Adipose tissue (tissue), 3 donors: ENCODE measurements around the gene BPHL. TPM values are rescaled to one million over a fixed set of nuclear protein-coding genes. Genes with fewer than 3 reads are reported as not detected.
"Not testable (repeated sequence)": the region's sequence is repeated elsewhere in the genome, so short reads cannot be mapped to it uniquely, and the experiment has no call there.

Source experiments
- H3K27ac ChIP-seq: one replicate; pipeline ENCODE4 v1.5.1; 2013; ENCODE audit warnings: low read depth, low read length
- WGBS, 3 donors: extraction: QIAGEN DNeasy Blood & Tissue Kit; methylation state at CpG; one replicate each; pipeline ENCODE4 v1.1.7; 2013; 5-methylcytosine and 5-hydroxymethylcytosine counted together
- polyA plus RNA-seq, 3 donors: library from polyadenylated mRNA; stranded (reverse); fragments of 200-250 nt; gene quantifications; one replicate each; pipeline ENCODE4 v1.2.3, GENCODE V29; 2013
- donor health status: healthy with polysubstance abuse.
- donor health status: Bipolar disorder and iron deficiency.
- donor health status: healthy.

BPHL gene
- polyA plus RNA-seq, 3 donors, result 9.4 to 33.4 (median 33.0) TPM

GRCh38 chr6:3194535-3195419 lies 76.3 kb downstream of the BPHL start:
- 63 to 68% (median 63%) methylated on average over 18 to 19 of the region's 19 CpGs for WGBS, 3 donors
- no peak overlapping the region for H3K27ac ChIP-seq

- WGBS, 3 donors, result 61 to 80% (median 73%) methylated on average over 5 of the region's 5 CpGs
- no peak overlapping the region for H3K27ac ChIP-seq
Observed at GRCh38 chr6:3195420-3195694, 76.8 kb downstream of the BPHL start.

GRCh38 chr6:3195695-3196497 lies 77.4 kb downstream of the BPHL start:
- H3K27ac ChIP-seq, result no peak overlapping the region
- WGBS, 3 donors, result 66 to 84% (median 82%) methylated on average over 16 of the region's 16 CpGs

GRCh38 chr6:3196770-3197169 lies 78.3 kb downstream of the BPHL start:
- WGBS, 3 donors, result 75 to 85% (median 84%) methylated on average over 5 of the region's 5 CpGs
- H3K27ac ChIP-seq, result no peak overlapping the region

- WGBS, 3 donors, result 77 to 95% (median 80%) methylated on average over 4 of the region's 5 CpGs
Observed at GRCh38 chr6:3197734-3198133, 79.2 kb downstream of the BPHL start.

GRCh38 chr6:3199382-3199781 lies 80.9 kb downstream of the BPHL start:
- no peak overlapping the region for H3K27ac ChIP-seq
- 75 to 86% (median 78%) methylated on average over 5 of the region's 5 CpGs for WGBS, 3 donors

More at GRCh38 chr6:3197734-3198133, 79.2 kb downstream of the BPHL start:
- not testable (repeated sequence) for H3K27ac ChIP-seq

GRCh38 chr6:3200682-3201081 lies 82.2 kb downstream of the BPHL start:
- H3K27ac ChIP-seq, result no peak overlapping the region

- WGBS, 3 donors, result 94 to 97% (median 96%) methylated on average over 2 of the region's 2 CpGs
- H3K27ac ChIP-seq, result no peak overlapping the region
Observed at GRCh38 chr6:3201388-3201787, 82.9 kb downstream of the BPHL start.

Other genes starting within 250 kb of the BPHL start
- gene SERPINB9, start 215.4 kb upstream of the BPHL start, polyA plus RNA-seq, result 1 to 10 TPM; 1.2 to 9.1 (median 7.4) TPM
- 100 to 1,000 TPM; 105 to 166 (median 139) TPM for gene SERPINB6, start 147.1 kb upstream of the BPHL start, polyA plus RNA-seq
- 10 to 100 TPM; 20.1 to 99.5 (median 73.4) TPM for gene NQO2, start 118.8 kb upstream of the BPHL start, polyA plus RNA-seq
- gene RIPK1, start 50.2 kb upstream of the BPHL start, polyA plus RNA-seq, result 10 to 100 TPM; 10.3 to 21.4 (median 20.0) TPM
- 100 to 1,000 TPM in 1 of 3 donors, 10 to 100 TPM in 2; 32.2 to 267 (median 39.8) TPM for gene TUBB2A, start 38.8 kb downstream of the BPHL start, polyA plus RNA-seq
- gene TUBB2B, start 108.9 kb downstream of the BPHL start, polyA plus RNA-seq, result 10 to 100 TPM in 1 of 3 donors, 1 to 10 TPM in 2; 4.7 to 20.5 (median 5.0) TPM
- gene PSMG4, start 140.2 kb downstream of the BPHL start, polyA plus RNA-seq, result 10 to 100 TPM; 20.6 to 37.3 (median 34.0) TPM